Cerebellar cortex (tissue), 1 donor: ENCODE results near the gene ZNF532.

Experiments used
- DNase-seq: peaks from one replicate; pipeline ENCODE4 v3.0.0-alpha.2; 2015; ENCODE audit warnings: low spot score

ZNF532 gene

DNA sequence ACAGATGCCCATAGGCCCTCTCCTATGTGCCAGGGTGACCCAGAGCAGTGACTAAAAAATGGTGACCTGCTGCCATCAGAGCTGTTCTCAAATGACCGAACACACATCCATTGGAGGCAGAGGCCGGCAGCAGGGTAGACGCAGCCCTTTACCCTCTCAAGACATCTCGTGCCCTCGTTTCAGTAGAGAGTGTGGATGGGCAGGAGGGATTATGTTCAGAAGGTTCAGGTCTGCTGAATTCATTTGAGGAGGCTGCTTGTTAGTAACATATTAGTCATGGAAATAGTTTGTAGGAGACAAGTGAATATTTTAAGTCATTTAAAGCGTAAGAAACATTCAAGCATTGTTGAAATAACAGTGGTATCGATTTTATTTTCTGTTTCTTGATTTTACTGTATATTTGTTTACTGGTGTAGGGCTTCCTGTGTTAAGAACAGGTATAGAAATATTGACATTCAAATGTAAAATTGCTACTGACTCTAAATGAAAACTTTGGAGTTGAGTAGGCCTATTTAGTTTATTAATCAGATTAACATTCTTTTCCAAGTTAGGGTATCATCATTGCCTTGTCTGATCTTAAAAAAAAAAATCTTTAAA lies 82.6 kb downstream of the ZNF532 start:
- DNase-seq, result no peak

DNA sequence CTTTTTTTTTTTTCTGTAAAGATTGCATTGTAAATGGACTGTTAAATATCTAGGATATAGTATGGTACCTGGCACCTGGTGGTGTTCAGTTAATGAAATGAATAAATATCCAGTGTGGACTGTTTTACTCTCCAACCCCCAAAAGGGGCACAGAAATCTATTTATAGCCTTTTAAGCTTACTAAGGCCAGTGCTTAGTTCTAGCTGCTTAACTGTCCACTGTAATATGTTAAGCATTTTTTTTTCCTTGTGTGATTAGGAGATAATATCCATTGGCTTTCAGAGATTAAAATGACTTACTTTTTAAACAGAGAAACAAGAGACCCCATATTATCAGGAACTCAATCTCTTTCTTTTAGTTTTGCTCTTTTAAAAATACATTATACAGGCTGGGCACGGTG lies 84.4 kb downstream of the ZNF532 start:
- DNase-seq, result no peak

DNA sequence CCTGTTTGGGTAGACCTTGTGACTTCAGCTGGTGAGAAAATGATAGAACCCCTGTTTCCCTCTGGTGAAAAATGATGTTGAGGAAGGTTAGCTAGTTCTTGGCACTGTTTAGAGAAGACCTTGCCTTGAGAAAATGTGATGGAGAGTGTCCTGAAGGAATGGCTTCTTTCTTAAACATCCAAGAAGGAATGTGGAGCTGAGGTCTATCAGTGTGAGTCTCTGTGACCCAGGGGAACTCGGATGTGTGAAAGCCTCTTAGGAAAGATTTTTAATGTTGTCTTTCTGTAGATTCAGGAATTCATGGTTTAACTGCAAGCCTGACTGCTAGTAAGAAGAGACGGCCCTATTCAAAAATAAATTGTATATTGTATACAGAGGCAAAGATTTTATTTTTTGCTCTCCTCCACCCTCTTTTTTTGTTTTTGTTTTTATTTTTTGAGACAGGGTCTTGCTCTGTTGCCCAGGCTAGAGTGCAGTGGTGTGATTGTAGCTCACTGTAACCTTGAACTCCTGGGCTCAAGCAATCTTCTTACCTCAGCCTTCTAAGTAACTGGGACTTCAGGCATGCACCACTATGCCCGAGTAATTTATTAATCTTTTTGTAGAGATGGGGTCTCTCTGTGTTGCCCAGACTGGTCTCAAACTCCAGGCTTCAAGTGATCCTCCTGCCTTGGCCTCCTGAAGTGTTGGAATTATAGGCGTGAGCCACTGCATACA lies 87.5 kb downstream of the ZNF532 start:
- DNase-seq, result no peak

DNA sequence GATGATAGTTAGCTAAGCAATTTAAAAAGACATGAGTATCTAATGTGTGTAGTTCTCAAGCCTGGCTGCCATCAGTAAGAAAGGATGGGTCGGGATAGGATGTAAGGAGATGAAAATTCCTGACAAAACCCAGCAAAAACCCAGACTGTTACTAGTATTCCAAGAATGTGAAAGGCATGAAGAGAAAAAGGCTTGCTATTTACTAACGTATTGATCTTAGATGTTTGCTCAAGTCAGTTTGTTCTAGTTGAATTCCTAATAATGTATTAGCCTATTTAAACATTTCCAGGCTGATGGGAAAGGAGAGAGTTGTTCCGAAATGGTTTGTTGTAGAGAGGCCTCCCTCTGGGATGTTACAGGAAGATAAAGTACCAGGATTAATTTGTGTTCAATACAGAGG lies 88.2 kb downstream of the ZNF532 start:
- no peak for DNase-seq

DNA sequence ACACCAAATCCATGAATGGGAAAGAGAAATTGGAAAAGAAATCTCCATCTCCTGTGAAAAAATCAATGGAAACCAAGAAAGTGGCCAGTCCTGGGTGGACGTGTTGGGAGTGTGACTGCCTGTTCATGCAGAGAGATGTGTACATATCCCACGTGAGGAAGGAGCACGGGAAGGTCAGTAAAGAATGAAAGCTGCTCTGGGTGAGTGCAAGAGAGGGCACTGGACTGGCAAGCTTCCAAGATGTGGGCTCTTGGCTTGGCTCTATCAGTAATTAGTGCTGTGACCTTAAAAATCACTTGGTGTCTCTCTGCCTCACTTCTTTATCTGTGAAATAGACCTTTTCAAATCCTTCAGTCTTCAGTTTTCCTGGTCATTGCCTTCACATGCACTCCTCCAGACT lies 89.0 kb downstream of the ZNF532 start:
- no peak for DNase-seq

DNA sequence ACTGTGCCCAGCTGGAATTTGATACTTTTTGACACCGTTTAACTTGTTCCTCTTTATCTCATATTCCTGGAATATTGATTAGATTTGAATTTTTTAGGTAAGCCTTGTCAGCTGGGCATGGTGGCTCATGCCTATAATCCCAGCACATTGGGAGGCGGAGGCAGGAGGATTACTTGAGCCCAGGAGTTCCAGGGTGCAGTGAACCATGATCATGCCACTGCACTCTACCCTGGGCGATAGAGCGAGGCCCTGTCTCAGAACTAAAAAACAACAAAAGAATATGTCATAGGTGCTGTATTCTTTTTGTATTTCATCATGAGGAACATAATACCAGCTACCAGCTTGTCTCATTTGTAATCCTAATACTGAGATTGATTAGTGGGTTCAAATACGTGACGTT lies 90.3 kb downstream of the ZNF532 start:
- no peak for DNase-seq

DNA sequence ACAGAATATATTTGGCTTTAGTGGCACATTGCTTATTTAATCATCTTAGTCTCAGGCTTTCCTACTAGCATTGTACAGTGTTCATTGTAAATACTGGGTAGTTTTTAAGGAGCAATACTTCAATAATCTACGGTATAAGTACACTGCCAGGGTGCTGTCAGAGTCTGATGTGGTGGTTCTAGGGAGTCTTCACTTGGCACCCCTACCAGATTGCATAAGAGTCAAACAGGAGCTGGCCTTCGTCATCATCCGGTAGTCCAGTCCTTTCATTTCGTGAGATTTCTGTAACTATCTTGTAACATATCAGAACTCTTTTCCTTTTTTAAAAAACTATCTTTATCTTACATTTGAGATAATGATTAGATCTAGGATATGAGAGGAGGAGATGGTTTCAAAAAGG lies 91.1 kb downstream of the ZNF532 start:
- DNase-seq, result peak; percentile 59

DNA sequence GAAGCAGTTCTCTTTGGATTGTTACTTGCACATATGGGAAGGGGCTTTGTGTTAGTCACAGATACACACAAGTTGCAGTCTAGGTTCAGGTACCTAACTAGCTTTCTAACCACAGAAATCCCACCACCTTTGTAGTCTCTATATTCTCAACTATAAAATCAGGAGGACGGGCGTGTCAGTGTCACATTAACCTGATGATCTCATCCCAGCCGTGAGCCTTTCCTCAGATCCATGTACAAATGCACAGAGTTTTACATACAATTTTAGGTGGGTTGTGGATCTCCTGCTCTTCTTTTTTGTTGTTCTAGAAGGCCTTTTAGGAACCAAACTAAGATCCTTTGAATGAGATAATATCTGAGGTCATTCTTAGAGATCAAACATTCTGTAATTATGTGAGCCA lies 94.0 kb downstream of the ZNF532 start:
- DNase-seq, result no peak

DNA sequence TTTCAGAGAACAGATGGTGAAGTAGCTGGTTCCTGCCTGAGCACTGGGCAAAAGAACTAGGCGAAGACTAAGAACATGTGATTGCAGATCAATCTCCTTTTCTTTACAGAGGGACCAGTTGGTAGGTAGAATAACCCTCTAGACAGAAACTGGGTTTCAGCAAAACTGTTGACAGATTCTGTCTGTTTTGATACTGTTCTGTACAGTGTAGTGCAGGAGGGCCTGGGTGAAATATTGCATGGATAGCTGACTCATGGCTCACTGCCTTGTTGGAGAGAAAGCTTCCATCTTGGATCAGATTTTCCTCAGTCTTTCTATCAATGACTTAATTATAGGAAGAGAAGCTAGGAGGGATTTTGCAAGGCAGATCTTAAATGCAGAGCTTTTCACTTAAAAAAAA lies 95.8 kb downstream of the ZNF532 start:
- DNase-seq, result no peak

DNA sequence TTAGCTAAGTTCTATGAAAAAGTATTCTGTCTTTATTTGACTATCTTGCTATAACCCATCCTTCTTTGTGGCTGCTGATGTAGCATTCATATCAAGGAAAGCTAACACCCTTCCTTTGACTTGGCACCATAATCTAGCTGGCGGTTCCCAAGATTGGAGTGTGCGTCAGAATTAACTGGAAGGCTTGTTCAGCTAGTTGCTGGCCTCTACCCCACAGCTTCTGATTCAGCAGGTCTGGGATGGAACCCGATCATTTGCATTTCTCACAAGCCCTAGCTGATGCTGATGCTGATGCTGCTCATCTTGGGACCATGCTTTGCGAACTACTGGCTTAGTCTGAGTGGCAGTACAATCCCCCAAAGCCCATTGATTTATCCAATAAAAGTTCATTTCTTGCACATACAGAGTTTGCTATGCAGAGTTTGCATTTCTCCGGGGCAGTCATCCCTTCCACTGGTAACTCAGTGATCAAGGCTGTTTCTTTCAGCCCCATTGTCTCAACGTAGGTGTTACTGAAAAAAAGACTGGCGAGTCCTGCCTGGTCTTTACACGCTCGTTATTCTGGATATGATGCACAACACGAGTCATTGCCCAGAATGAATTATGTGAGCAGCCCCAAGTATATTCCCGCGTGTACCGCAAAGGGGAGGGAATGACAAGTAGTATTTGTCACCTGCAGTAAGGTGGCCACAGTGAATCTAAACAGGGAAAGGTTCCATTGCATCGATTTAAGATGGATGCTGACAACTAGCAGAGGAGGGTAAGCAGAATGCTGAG lies 96.5 kb downstream of the ZNF532 start:
- DNase-seq, result no peak

DNA sequence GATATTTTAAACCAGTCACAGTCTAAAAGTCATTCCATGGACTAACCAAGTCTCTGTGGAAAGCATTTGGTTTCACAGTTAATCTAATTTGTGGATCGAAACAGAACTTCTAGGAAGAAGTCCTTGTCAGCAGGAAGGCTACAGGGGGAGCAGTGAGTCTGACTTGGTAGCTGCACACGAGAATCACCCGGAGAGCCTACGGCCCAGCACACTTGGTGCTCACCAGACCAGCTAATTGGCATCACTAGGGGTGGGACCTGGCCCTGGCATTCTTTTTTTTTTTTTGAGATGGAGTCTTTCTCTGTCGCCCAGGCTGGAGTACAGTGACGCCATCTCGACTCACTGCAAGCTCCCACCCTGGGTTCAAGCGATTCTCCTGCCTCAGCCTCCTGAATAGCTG lies 97.7 kb downstream of the ZNF532 start:
- DNase-seq, result no peak

DNA sequence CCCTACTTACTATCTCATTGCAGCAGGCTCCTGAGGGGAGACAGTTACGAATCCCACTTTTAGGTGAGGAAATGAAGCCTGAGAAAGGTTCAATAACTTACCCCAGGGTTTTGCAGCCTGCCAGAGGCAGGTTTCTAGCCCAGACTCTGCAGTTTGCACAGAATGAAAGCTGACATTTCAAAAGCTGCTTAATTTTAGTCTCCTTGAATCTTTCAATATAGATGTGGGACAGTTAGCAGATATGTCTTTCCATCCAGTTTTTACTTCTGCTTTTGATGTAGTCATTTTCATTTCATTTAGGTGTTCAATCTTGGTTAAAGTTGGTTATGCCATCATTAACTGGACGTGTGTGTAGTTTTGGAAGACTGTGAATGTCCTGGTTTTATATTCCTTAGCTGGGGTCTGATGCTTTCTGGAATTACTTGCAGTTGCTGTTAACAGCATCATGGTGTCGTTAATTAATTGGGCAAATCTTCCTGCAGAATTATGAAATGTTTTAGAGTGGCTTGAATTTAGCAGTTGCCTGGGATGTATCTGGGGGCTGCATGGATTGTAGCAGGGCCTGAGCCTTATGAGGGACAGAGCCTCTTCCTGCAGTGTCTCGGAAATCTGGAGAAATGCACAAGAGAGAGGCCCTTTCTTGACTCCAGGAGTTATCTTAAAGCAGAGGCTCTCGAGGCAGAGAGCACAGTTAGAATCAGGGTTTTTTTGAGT lies 100.8 kb downstream of the ZNF532 start:
- no peak for DNase-seq

DNA sequence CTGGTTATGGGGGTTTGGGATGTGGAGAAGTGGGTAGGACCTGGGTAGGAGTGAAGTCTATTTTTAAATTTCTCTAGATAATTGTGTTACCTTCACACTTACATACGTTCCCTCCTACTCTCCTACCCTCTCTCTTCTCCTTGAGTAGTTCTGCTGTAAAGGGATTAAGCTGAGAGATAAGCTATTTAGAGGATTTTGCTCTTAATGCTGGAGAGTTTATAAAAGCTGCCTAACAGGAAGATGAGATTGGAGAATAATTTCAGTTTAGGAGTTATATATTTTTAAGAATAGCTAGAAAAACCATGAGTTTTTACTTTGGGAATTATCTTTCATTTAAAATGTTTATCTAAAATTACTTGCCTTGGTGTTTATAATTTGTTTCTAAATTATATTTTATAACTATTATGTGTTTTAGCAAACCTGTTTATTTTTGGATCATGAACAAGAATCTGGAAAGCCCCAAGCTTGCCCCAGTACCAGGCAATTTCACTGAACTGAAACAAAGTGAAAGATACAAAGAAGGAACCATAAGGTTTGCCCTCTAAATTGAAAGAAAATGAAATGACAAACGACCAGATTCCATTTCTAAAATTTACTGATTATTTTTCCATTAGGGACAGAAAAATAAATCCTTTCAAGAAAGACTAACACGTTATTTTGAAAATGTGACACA lies 101.5 kb downstream of the ZNF532 start:
- no peak for DNase-seq

DNA sequence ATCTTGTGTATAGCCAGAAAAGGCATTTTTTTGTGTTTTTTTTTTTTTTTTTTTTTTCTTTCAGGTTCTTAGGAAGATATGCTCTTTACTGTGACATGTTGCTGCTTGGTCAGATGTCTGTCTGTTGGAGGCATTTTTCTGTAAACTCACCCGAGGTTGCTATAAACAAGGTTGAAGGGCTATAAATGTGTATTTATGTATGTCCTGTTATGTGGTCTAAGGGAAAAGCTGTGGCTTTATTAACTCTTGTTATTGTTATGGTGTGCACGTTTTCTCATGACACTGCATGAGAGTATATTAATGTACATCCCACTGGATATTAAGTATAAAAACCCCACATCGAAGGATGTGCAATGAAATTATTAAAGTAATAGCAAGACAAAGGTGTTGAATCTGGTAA lies 102.0 kb downstream of the ZNF532 start:
- DNase-seq, result no peak

DNA sequence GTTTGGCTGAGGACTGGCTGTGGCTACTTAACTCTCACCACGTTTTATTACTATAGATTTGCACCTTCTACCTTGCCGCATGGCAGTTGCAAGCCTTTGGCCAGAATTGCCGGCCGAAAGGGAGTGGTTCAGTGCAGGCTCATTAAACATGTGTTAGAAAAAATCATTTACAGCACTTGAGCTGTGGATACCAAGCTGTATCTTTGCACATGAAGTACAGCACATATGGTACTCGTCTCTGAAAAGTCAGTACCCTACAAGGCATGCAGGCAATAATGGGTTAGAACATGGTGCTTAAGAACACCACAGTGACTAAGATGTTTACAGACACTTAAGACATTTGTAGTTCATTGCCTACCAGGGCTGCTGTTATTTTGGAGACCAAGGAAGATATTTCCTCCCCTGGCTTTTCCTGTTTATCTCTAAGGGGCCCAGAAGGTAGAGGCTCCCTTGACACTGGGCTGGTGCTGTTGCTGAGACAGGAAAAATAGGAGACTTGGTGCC lies 103.1 kb downstream of the ZNF532 start:
- DNase-seq, result no peak

DNA sequence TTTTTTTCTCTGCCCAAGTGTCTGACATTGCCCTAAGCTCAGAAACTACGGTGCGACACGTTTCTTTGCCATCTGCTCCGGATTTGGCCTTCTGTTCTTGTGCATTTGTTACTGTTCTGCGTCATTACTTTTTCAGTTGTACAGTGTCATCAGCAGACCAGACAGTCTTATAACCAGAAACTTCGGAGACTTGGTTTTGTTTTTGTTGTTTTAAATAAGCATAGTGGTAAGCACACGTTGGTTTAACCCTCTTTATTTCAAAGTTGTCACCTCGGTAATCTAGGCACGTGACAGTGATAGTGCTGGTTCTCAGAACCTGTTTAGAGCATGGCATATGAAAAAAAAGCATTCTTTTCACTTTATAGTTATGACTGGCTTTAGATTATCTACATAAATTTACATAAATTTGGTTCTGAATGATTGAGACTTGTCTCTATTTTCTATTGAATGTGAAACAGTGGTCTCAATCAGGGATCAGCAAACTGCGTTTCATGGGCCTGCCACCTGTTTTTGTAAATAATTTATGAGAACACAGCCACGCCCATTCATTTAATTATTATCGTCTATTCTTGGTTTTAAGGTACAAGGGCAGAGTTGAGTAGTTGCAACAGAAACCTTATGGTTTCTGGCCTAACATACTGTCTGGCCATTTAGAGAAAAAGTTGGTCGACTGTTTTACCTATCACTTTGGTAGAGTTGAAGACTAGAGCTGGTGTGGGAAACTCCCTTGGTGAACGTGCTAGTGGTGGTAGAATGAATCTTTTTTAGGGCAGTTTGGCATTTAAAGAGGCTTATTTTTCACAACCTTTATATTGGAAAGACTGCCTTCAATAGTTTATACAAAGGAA lies 106.5 kb downstream of the ZNF532 start:
- DNase-seq, result peak; percentile 75

DNA sequence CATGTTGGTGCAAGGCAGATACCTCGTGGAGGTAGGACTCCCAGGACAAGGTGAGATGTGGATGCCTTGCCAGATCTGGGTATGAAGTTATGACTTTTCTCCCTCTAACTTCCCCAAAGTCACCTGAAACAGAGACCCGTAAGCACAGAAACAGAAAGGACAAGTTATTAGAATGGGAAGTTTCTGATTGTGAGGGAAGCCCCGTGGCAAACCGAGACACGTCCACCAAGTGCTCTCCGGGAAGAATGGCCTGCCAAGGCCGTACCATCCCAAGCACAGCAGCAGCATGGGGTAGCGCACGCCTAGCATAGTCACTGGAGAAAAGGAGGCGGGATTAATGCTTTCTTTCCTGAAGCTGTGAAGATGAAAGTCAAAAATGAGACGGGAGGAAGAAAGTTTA lies 110.6 kb downstream of the ZNF532 start:
- no peak for DNase-seq

DNA sequence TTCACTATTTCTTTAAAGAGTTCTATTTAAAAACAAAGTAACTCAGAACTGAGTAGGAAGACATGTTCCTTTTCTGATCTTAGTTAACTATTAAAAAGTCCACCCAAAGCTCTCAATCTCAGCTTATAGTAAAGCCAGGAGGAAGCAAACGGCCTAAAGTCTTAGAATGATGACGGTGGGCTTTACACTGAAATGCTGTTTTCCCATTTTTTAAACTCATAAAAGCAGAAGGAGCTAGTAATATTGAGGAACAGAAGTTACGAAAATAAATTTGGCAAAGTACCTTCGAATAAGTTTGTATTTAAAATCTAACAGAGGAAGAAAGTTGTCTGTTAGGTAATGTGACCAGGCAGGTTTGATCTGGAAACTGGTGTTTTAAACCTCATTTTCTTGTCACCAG lies 111.1 kb downstream of the ZNF532 start:
- no peak for DNase-seq

DNA sequence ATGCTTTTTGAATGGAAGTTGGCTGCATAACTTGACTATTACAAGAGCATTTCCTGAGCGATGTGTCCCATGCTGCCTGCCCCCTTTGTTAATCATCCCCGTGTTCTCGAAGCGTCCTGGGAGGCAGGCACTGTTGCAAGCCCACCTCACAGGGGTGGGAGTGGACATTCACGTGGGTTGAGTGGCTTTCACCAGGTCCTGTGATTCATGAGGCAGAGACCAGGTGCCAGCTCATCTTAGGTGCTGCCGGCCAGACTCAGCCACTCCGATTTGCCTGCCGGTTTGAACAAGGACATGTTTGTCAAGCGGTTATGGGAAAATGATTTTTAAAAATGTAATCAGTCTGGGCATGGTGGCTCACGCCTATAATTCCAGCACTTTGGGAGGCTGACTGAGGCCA lies 112.5 kb downstream of the ZNF532 start:
- peak; percentile 61 for DNase-seq

DNA sequence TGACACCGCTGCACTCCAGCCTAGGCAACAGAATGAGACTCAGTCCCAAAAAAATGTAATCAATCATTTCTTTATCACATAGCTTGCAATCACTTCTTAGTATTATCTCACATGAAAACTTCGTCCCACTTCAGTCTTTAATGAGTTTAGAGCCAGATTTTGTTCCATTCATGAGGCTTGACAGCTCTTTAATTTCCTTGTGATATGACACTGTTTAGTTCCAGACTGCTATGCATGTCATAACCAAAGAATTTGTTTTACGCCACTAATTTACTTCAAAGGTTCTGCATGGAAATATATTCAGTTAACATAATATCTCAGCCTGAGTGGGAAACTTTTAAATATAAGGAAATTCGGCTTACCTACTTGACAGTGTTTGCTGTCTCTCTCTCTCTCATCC lies 113.1 kb downstream of the ZNF532 start:
- DNase-seq, result no peak

DNA sequence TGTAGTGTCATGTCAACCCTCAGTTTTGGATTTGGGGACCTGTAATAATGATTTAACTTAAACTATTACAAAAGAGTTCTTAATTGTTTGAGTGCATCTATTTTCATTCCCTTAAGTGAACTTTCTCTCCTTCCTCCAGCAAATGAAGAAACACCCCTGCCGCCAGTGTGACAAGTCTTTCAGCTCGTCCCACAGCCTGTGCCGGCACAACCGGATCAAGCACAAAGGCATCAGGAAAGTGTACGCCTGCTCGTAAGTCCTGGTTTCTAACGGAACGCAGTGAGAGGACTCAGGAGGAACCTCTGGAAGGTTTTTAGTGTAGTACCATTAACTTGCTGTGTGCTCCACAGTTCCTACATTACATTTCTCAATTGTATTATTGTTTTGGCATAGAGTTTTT lies 114.2 kb downstream of the ZNF532 start:
- DNase-seq, result no peak
